ENCODE data around the gene RFESD.
A peak's percentile ranks its signal among the peaks of the same experiment; 100 is the strongest.

The RFESD gene

GRCh38 chr5:95660060-95660459, 13.5 kb downstream of the RFESD start:
- no peak for DNase-seq (ENCODE audit: insufficient read length, low spot score)
- FAIRE-seq = no peak

GRCh38 chr5:95662946-95663345, 16.4 kb downstream of the RFESD start:
- DNase-seq (ENCODE audit: insufficient read length, low spot score) (no peak), FAIRE-seq (no peak)

DNA sequence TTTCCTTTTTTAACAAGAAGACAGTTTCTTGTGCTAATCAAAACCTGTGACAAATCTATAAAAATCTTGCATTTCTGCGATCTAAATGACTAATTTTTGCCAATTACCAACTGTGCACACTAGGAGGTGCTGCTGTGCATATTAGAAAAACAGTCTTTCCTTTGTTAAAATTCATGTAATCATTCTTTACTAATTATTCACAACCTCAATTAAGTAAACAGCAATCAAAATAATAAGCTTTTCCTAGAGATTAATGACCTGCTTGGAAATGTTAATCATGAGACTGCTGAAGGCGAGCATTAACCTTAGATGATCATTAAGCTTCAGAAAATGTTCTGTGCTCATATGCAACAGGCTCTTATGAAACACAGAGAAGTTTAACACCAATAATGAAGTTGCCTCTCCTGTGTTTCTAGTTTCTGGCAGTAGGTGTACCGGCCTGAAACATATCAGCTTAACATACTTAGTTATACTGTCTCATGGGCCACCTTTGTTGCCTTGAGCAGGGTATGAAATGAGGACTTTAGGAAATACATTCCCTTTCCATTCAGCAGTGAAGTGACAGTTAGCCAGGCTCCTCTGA, 17.7 kb downstream of the RFESD start:
- peak; percentile 76 for FAIRE-seq
- no peak for DNase-seq (ENCODE audit: insufficient read length, low spot score)

DNA sequence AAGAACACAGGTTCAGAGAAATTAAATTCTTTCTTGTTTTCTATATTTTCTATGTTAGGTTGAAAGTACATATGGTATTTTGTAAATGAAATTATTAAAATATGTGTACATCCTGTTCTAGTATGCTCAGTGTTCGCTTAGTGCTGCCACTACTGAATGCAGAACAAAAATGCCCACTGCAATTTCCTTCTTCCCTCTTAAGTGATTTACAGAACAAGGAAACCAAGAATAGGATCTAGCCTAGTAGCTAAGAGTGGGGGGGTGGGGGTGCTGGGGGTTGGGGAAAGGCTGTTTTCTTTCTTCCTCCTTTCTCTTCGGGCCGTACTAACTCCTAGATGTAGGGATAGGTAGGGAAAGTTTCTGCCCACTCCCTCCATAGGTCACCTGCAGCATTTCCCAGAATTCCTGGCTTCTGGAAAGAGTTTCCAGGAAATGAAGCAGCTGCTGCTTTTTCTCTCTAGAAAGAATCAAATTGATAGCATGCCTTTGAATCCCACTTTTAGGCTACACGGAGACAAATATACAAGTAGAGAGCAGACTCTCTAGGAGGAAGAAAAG, 20.6 kb downstream of the RFESD start:
- no peak for DNase-seq (ENCODE audit: insufficient read length, low spot score)
- FAIRE-seq = no peak

DNA sequence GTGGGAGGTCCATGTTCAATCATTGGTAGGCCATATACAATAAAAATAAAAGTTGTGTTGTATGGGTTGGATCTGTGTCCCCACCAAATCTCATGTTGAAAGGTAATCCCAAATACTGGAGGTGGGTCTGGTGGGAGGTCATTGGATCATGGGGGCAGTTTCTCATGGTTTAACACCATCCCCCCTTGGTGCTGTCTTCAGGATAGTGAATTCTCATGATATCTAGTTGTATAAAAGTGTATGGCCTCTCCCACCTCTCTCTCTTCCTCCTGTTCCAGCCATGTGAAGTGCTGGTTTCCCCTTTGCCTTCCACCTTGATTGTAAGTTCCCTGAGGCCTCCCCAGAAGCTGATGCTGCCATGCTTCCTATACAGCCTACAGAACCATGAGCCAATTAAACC, 21.1 kb downstream of the RFESD start:
- no peak for FAIRE-seq
- DNase-seq (ENCODE audit: insufficient read length, low spot score) = no peak

DNA sequence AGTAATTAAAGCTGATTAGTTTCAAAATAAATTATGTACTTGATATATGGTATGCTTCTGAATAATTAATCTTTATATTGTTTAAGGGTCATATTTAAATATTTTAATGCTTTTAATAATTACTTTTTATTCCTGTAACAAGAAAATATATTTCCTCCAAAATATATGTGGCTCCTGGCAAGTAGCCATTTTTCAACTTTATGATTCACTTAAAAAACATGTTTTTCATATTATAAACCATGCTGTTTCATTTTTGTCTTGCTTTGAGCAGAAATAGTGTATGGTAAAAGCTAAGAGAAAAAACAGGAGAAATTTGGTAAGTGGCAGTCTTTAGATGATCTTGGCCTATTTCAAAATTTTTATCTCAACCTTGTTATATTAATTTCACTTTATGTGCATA, 21.6 kb downstream of the RFESD start:
- DNase-seq (ENCODE audit: insufficient read length, low spot score) = no peak
- no peak for FAIRE-seq

DNA sequence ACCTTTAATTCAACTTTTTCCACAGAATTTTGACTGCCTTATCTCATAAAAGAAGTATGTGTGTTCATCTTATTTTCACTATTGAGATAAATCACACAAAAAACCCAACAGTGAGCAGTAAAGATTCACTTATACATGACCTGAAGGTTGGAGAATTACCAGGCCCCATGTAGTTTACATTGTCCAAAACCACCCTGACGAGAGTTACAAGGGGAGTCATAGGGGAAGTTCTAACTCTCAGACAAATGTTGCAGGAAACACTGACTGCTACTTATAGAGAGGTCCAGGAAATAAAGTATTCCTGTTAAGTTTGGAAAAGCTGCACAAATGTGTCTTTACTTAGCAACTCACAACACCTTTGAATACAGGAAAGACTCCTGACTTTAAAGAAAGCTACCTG, 22.2 kb downstream of the RFESD start:
- DNase-seq (ENCODE audit: insufficient read length, low spot score) (no peak), FAIRE-seq (peak; percentile 58)

DNA sequence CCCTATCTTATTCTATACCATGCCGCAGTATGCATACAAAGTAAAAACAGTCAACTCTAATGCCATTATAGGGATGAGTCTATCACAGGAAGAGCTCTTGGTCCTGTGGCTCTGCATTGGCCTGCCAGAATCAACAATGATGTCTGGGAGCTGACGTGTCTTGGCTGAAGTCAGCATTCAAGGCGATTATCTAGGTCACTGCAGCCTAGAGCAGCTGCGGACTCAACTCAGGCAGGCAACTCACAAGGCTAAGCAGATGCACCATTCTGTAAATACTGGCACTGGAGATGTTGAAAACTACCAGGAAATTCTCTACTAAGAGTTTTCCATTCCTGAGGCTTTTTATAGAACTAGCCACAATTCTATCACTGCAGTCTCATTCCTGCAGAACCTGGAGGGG, 23.0 kb downstream of the RFESD start:
- no peak for DNase-seq (ENCODE audit: insufficient read length, low spot score)
- FAIRE-seq = no peak

DNA sequence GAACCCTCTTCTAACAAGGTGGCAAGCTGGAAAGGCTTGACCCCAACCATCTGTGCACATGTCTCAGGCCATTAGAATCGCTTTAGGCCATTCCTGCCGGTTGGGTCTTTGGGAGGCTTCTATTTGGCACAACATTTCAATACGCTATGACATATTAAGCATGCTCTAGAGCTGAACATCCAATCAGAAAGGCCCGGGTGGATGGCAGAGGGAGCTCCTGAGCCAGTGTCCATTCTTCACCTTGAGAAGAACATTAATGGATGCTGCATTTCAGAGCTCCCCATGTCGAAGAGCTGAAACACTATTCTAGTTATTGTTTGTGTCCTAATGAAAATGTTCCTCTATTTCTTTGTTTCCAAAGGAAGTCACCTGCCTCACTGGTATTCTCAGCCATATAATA, 23.4 kb downstream of the RFESD start:
- no peak for DNase-seq (ENCODE audit: insufficient read length, low spot score)

DNA sequence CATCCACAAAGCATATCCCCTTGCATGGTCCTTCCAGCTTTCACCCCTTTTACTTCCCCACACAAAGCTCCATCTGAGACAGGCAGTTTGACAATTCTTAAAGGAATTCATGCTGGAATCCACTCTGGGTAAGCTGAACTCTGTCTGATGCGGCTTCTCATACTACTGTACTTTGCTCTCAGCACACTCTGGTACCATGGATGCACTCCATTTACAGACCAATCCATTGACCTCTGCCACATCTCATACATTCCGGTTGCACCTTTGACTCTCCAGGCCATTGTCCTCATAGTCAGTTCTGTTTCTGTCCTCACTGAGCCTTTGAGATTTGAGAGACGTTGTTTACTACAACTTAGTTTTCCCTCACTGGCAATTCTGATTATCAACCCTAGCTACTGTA, 24.0 kb downstream of the RFESD start:
- FAIRE-seq (no peak), DNase-seq (ENCODE audit: insufficient read length, low spot score) (no peak)

More for the DNA sequence above, 23.4 kb downstream of the RFESD start:
- FAIRE-seq = no peak

- no peak for DNase-seq (ENCODE audit: insufficient read length, low spot score)
- no peak for FAIRE-seq
These were observed 25.2 kb downstream of the RFESD start for GRCh38 chr5:95671826-95672225.

DNA sequence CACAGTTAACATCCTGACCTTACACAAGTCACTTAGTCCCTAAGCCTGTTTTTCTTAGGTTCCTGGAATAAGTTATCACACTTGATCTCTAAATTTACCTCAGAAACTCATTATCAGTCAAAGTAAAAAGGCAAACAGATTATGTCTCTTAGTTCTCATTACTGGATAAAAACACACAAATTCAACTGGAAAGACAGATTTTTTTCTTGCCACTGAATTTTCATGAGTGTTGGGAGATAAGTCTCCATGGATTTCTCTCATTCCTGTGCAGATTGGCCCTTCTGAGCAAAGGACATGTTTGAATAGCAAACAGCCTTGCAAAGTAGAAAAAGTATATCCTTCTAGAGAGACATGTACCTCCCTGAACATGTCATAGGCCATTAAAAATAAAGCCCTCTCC, 26.1 kb downstream of the RFESD start:
- no peak for FAIRE-seq
- no peak for DNase-seq (ENCODE audit: insufficient read length, low spot score)

- FAIRE-seq = no peak
These were observed 26.5 kb downstream of the RFESD start for GRCh38 chr5:95673081-95673480.

GRCh38 chr5:95682891-95683290, 36.3 kb downstream of the RFESD start, which contains the start of gene SPATA9:
TSS of gene SPATA9 (minus strand) at chr5:95682991. CDS start at chr5:95682854, 137 bp downstream.
- FAIRE-seq (no peak), DNase-seq (ENCODE audit: insufficient read length, low spot score) (no peak)

More at GRCh38 chr5:95673081-95673480, 26.5 kb downstream of the RFESD start:
- DNase-seq (ENCODE audit: insufficient read length, low spot score) = no peak

DNA sequence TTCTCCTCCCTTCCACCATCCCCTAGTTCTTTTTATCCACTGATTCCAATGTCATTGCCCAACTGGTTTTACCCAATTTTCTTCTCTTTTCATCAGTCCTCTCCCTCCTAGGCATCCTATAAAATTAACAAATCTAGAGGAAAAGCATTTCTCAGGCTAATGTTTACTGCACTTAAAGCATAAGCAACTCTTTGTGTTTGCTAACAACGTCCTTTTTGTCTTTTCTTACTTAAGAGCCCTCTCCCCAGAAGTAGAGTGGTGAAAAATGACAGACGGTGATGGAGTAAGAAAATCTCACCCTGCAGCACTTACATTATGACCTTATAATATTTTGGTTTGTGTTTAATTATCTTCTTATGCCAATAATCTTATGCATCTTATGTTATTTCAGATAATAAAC, 37.8 kb downstream of the RFESD start:
- FAIRE-seq (no peak), DNase-seq (ENCODE audit: insufficient read length, low spot score) (no peak)

DNA sequence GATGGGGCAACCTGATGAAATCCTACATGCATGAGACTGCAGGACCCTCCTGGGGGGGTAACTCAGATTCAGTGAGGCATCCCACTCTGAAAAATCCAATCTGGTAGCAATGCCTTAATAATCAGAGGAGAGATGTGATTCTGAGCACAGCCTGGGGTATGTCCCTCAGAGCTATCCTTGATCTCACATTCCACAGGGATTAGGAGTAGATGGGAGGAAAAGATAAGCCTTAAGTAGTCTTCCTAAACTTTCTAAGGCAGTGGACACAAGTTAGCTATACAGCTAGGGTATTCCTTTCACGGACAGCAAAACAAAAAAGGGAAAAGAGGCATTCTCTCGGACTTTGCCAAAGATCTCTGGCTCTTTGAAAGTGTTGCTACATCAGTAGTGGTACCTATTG, 40.1 kb downstream of the RFESD start:
- FAIRE-seq = no peak

GRCh38 chr5:95689680-95690079, 43.1 kb downstream of the RFESD start:
- no peak for DNase-seq (ENCODE audit: insufficient read length, low spot score)
- FAIRE-seq = no peak

More for the DNA sequence above, 40.1 kb downstream of the RFESD start:
- no peak for DNase-seq (ENCODE audit: insufficient read length, low spot score)

GRCh38 chr5:95690333-95690732, 43.8 kb downstream of the RFESD start:
- FAIRE-seq = no peak

GRCh38 chr5:95697781-95698681, 51.5 kb downstream of the RFESD start:
- DNase-seq (ENCODE audit: insufficient read length, low spot score) (no peak), FAIRE-seq (peak; percentile 4)

More at GRCh38 chr5:95690333-95690732, 43.8 kb downstream of the RFESD start:
- DNase-seq (ENCODE audit: insufficient read length, low spot score) = no peak

- FAIRE-seq = no peak
- DNase-seq (ENCODE audit: insufficient read length, low spot score) = no peak
These were observed 52.8 kb downstream of the RFESD start for GRCh38 chr5:95699337-95699736.

DNA sequence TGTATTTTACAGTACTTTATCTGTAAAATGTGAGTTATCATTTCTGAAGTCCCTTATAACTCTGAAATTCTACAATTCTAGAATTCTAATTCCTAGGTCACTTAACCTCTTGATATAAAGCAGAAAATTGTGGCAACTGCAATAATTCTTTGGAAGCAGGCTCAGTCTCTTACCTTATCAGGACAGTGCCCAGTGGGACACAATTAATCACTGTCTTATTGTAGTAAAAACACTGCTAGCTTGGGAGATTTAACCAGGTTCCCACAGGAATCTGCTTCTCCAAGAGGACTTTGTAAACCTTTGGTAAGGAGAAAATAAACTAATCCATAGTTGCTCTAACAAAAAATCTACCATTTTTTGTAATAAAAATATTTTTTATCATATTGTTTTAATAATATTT, 54.5 kb downstream of the RFESD start:
- DNase-seq (ENCODE audit: insufficient read length, low spot score) (no peak), FAIRE-seq (no peak)

- DNase-seq (ENCODE audit: insufficient read length, low spot score) (no peak), FAIRE-seq (no peak)
These were observed 57.6 kb downstream of the RFESD start for GRCh38 chr5:95704150-95704549.
